ENCODE measurements around the gene TRAF3. TPM values are rescaled to one million over a fixed set of nuclear protein-coding genes. Genes with fewer than 3 reads are reported as not detected.

The TRAF3 gene
- total RNA-seq, 1 experiment from 2014 or later, result 37.6 TPM

DNA sequence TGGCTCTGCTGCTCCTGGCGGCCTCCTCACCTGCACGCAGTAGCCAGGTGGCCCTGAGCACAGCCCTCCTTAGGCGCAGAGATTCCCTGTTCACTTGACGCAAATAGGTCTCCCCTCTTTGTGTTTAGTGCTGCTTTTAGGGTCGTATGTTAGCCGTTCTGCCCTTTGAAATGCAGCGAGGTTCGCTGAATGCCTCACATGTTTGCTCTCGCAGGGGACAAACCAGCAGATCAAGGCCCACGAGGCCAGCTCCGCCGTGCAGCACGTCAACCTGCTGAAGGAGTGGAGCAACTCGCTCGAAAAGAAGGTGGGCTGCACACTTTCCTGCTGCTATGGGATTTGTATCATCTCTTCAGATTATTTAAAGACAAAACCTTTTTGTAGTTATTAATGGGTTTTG, 113.9 kb downstream of the TRAF3 start:
- TF ChIP-seq TCF7L2 (IDR thresholded peaks at IDR 0.05; ENCODE audit: low read depth, low read length) (no peak), POLR2AphosphoS5 (IDR thresholded peaks at IDR 0.05; ENCODE audit: low read depth, low read length) (no peak), SIN3A (IDR thresholded peaks at IDR 0.05; ENCODE audit: borderline replicate concordance, insufficient read depth, low read depth, low read length) (no peak)
- TF ChIP-seq, protein P1, sequence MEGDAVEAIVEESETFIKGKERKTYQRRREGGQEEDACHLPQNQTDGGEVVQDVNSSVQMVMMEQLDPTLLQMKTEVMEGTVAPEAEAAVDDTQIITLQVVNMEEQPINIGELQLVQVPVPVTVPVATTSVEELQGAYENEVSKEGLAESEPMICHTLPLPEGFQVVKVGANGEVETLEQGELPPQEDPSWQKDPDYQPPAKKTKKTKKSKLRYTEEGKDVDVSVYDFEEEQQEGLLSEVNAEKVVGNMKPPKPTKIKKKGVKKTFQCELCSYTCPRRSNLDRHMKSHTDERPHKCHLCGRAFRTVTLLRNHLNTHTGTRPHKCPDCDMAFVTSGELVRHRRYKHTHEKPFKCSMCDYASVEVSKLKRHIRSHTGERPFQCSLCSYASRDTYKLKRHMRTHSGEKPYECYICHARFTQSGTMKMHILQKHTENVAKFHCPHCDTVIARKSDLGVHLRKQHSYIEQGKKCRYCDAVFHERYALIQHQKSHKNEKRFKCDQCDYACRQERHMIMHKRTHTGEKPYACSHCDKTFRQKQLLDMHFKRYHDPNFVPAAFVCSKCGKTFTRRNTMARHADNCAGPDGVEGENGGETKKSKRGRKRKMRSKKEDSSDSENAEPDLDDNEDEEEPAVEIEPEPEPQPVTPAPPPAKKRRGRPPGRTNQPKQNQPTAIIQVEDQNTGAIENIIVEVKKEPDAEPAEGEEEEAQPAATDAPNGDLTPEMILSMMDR (IDR thresholded peaks at IDR 0.05), result no peak
- TF ChIP-seq, protein P2, sequence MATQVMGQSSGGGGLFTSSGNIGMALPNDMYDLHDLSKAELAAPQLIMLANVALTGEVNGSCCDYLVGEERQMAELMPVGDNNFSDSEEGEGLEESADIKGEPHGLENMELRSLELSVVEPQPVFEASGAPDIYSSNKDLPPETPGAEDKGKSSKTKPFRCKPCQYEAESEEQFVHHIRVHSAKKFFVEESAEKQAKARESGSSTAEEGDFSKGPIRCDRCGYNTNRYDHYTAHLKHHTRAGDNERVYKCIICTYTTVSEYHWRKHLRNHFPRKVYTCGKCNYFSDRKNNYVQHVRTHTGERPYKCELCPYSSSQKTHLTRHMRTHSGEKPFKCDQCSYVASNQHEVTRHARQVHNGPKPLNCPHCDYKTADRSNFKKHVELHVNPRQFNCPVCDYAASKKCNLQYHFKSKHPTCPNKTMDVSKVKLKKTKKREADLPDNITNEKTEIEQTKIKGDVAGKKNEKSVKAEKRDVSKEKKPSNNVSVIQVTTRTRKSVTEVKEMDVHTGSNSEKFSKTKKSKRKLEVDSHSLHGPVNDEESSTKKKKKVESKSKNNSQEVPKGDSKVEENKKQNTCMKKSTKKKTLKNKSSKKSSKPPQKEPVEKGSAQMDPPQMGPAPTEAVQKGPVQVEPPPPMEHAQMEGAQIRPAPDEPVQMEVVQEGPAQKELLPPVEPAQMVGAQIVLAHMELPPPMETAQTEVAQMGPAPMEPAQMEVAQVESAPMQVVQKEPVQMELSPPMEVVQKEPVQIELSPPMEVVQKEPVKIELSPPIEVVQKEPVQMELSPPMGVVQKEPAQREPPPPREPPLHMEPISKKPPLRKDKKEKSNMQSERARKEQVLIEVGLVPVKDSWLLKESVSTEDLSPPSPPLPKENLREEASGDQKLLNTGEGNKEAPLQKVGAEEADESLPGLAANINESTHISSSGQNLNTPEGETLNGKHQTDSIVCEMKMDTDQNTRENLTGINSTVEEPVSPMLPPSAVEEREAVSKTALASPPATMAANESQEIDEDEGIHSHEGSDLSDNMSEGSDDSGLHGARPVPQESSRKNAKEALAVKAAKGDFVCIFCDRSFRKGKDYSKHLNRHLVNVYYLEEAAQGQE (IDR thresholded peaks at IDR 0.05; ENCODE audit: insufficient read depth in 1 of 2, low read depth in 2 of 2, low read length in 1 of 2), result no peak
- no peak overlapping the region for H3K27ac ChIP-seq (ENCODE audit: low read length)
- no peaks in the 10 kb centered on the region; the same call in none of the 2 replicates for H3K36me3 ChIP-seq (ENCODE audit: control insufficient read depth, insufficient read depth, low read length)
- ChIA-PET CTCF (interaction anchor here (0.6 kb wide), 1 partner anchor 103 kb away, joined by 3 read pairs; no protein-coding TSS in a partner anchor), POLR2A (no interaction called here)
- H3K4me3 ChIP-seq (ENCODE audit: low read depth in 2 of 2, low read length in 2 of 2), result no peak overlapping the region
- intact Hi-C loops (cut with micrococcal nuclease; ENCODE audit: unreplicated experiment), result no loop called here
- H3K9me3 ChIP-seq (ENCODE audit: control insufficient read depth, insufficient read depth, low read depth, low read length), result no peaks in the 10 kb centered on the region
- no TSS peak for BruUV-seq (replicated peaks)
- H3K27me3 ChIP-seq (ENCODE audit: control insufficient read depth, insufficient read depth, low read length), result no peaks in the 10 kb centered on the region
- no peak for DNase-seq (ENCODE audit: low read depth, low spot score)
- in situ Hi-C loops (cut with HindIII; ENCODE audit: low pct_unique_long_range_greater_than_20kb, low sequenced_read_pairs), result no loop called here
- H3K4me1 ChIP-seq (ENCODE audit: control insufficient read depth, insufficient read depth, low read length), result no peaks in the 10 kb centered on the region
- no peak for ATAC-seq

DNA sequence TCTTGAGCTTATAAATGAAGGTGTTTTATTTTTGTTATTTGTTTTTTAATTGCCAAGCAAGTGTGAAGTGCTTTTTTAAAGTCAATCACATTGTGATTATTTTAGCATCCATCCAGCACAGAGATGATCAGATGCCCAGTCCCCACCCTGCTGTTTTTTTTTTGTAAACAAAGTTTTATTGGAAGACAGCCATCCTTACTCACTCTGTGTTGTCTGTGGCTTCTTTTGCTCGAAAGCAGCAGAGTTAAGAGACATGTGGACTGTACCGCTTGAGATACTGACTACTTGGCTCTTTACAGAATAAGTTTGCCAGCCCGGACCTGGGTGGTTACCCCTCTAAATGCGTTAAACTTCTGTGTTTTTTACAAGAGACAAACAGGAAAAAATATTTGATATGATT, 114.3 kb downstream of the TRAF3 start:
- POLR2A ChIA-PET, result no interaction called here
- ATAC-seq (no peak), DNase-seq (ENCODE audit: low read depth, low spot score) (no peak)
- CTCF ChIA-PET, result interaction anchor here (0.6 kb wide), 1 partner anchor 103 kb away, joined by 3 read pairs; no protein-coding TSS in a partner anchor
- TF ChIP-seq, protein P1 (IDR thresholded peaks at IDR 0.05), result no peak
- TF ChIP-seq SIN3A (IDR thresholded peaks at IDR 0.05; ENCODE audit: borderline replicate concordance, insufficient read depth, low read depth, low read length) (no peak), POLR2AphosphoS5 (IDR thresholded peaks at IDR 0.05; ENCODE audit: low read depth, low read length) (no peak), TCF7L2 (IDR thresholded peaks at IDR 0.05; ENCODE audit: low read depth, low read length) (no peak)
- TF ChIP-seq, protein P2 (IDR thresholded peaks at IDR 0.05; ENCODE audit: insufficient read depth in 1 of 2, low read depth in 2 of 2, low read length in 1 of 2), result no peak
- Histone ChIP-seq H3K4me3 (ENCODE audit: low read depth in 2 of 2, low read length in 2 of 2) (no peak overlapping the region), H3K27ac (ENCODE audit: low read length) (no peak overlapping the region), H3K36me3 (ENCODE audit: control insufficient read depth, insufficient read depth, low read length) (no peaks in the 10 kb centered on the region; the same call in 1 of the 2 replicates), H3K4me1 (ENCODE audit: control insufficient read depth, insufficient read depth, low read length) (no peaks in the 10 kb centered on the region), H3K27me3 (ENCODE audit: control insufficient read depth, insufficient read depth, low read length) (no peaks in the 10 kb centered on the region), H3K9me3 (ENCODE audit: control insufficient read depth, insufficient read depth, low read depth, low read length) (no peaks in the 10 kb centered on the region)
- in situ Hi-C loops (cut with HindIII; ENCODE audit: low pct_unique_long_range_greater_than_20kb, low sequenced_read_pairs), result no loop called here
- intact Hi-C loops (cut with micrococcal nuclease; ENCODE audit: unreplicated experiment), result no loop called here
- BruUV-seq (replicated peaks), result no TSS peak

Measured in Panc1 (cell line).